Heart left ventricle (tissue), 16 donors: ENCODE results near the gene ISG20L2. TPM values are rescaled to one million over a fixed set of nuclear protein-coding genes. Genes with fewer than 3 reads are reported as not detected.

ENCODE experiments used
- ATAC-seq, 4 donors: fragments of 200-7000 bp; cut with Tn5 transposase; one replicate each; pipeline ENCODE4 v1.9.1; 2020 to 2022; ENCODE audit warnings: moderate library complexity in 4 of 4, mild to moderate bottlenecking in 3 of 4, moderate number of reproducible peaks in 1 of 4
- DNase-seq, 5 donors: peaks; one replicate each; pipeline ENCODE4 v3.0.0-alpha.2; 2020
- H3K27ac ChIP-seq, 12 donors: fragments of 200-600 bp; sonication (generic) in 4 of 12; one replicate each; pipeline versions ENCODE4 v1.5.0 to v1.8.0; 2016 to 2022; ENCODE audit warnings: mild to moderate bottlenecking in 2 of 12
- H3K27me3 ChIP-seq, 9 donors: fragments of 200-600 bp; sonication (generic) in 2 of 9; one replicate each; pipeline versions ENCODE4 v1.5.1 to v1.8.0; 2016 to 2022; ENCODE audit warnings: mild to moderate bottlenecking in 3 of 9
- H3K36me3 ChIP-seq, 9 donors: fragments of 200-600 bp; sonication (generic) in 2 of 9; one replicate each; pipeline versions ENCODE4 v1.5.0 to v1.8.0; 2018 to 2022; ENCODE audit warnings: mild to moderate bottlenecking in 2 of 9
- H3K4me1 ChIP-seq, 12 donors: fragments of 200-600 bp; sonication (generic) in 4 of 12; one replicate each; pipeline versions ENCODE4 v1.5.0 to v1.8.0; 2016 to 2022; ENCODE audit warnings: mild to moderate bottlenecking in 3 of 12
- H3K4me3 ChIP-seq, 12 donors: fragments of 200-600 bp; sonication (generic) in 4 of 12; one replicate each; pipeline versions ENCODE4 v1.5.0 to v1.8.0; 2017 to 2022; ENCODE audit warnings: mild to moderate bottlenecking in 9 of 12, moderate library complexity in 4 of 12
- H3K9me3 ChIP-seq, 12 donors: fragments of 200-600 bp; sonication (generic) in 4 of 12; one replicate each; pipeline versions ENCODE4 v1.5.0 to v1.8.0; 2016 to 2022; ENCODE audit warnings: mild to moderate bottlenecking in 1 of 12
- CTCF ChIP-seq, 12 donors: fragments of 200-600 bp; sonication (generic) in 4 of 12; IDR thresholded peaks; one replicate each; pipeline versions ENCODE4 v1.5.0 to v1.8.0; 2018 to 2022; ENCODE audit warnings: antibody characterized with exemption in 12 of 12, mild to moderate bottlenecking in 5 of 12
- POLR2A ChIP-seq, 2 donors: fragments of 450-650 bp; IDR thresholded peaks; one replicate each; pipeline ENCODE4 v1.6.1; 2017; ENCODE audit warnings: antibody characterized with exemption in 2 of 2, mild to moderate bottlenecking in 2 of 2, moderate library complexity in 2 of 2
- WGBS, 4 donors: extraction: QIAGEN DNeasy Blood & Tissue Kit in 2 of 4; methylation state at CpG; one replicate each; pipeline versions ENCODE4 v1.1.5 to v1.1.7; 2013 to 2018; 5-methylcytosine and 5-hydroxymethylcytosine counted together
- intact Hi-C, 10 donors: fragments of 100-400 bp; cut with DNase I; formaldehyde crosslinking; loops; one replicate each; pipeline versions ENCODE4 v1.11.1 to v1.14.2; 2022
- polyA plus RNA-seq, 2 donors: library from polyadenylated mRNA; stranded (reverse); fragments of 200-250 nt; gene quantifications; one replicate each; pipeline ENCODE4 v1.2.3, GENCODE V29; 2013
- total RNA-seq, 9 donors: library from RNA; depleted of rRNA in 2 of 9; stranded (reverse); fragments of >200 nt in 2 of 9; fragmentation: NEBNext Ultra II Directional in 3 of 9; extraction: Animal tissue kit (Norgen Biotek cat#: 25700) in 3 of 9; gene quantifications; one replicate each; pipeline versions ENCODE4 v1.1.0 to v1.2.4, GENCODE V29; 2016 to 2023
- donor health status: ischemic (EF 13 %, LVEDD 7.1; RV severe dilation, severe dysfunction).
- donor health status: healthy with polysubstance abuse.
- donor health status: DM: no; HTN: yes; CAD: no.
- donor health status: DM: no; HTN: no; CAD: no.
- donor health status: ischemic (EF 25% LVEDD 6.9; RV normal size, moderate dysfunction).
- donor health status: ischemic (EF 25% LVEDD 5.7; RV mildly dilated, moderate dysfunction).
- donor health status: healthy.
- donor health status: DM: yes; HTN: yes; CAD: no.
- donor health status: ischemic (EF 35%, LVEDD 5.7; RV mildly dilated, moderate dysfunction).
- donor health status: nonischemic (EF 11% LVEDD 7.7; RV severe dilation, severe dysfunction).
- donor health status: DM: yes; HTN: yes; CAD: no.
- donor health status: PGD.
- donor health status: ischemic (EF 29% LVEDD 5.4; RV normal size, mild dysfunction).
- donor health status: nonischemic (EF 23%, LVEDD 6.1; RV moderate dilation, normal function).

Gene ISG20L2
- total and polyA plus RNA-seq, 11 donors = 5.1 to 17.9 (median 12.8) TPM

GRCh38 chr1:156704930-156705320 is 23.6 kb downstream of the ISG20L2 start:
- WGBS, 4 donors = 1 to 7% (median 5%) methylated on average over 18 to 29 of the region's 29 CpGs
- intact Hi-C loops = loop anchor here in 1 of 10 donors (1.0 kb wide), 1 partner anchor 45 kb away; no protein-coding TSS in a partner anchor
- Histone ChIP-seq H3K4me1 (peaks cover 0 to 50% (median 33%) of the 10 kb centered on the region in 12 donors), H3K27ac (peak overlapping the region in 2 of 12 donors; percentile 81 to 91), H3K9me3 (no peaks in the 10 kb centered on the region), H3K27me3 (peaks cover 0 to 48% (median 33%) of the 10 kb centered on the region in 9 donors), H3K36me3 (no peaks in the 10 kb centered on the region), H3K4me3 (peak overlapping the region in 11 of 12 donors; percentile 12 to 68 (median 47))
- TF ChIP-seq POLR2A (IDR thresholded peaks at IDR 0.05) = no peak
- no peak for TF ChIP-seq CTCF (IDR thresholded peaks at IDR 0.05)
- peak in 1 of 4 donors; percentile 26 for ATAC-seq
- peak in 2 of 5 donors; percentile 60 to 65 for DNase-seq

GRCh38 chr1:156704166-156704711 is 24.3 kb downstream of the ISG20L2 start:
- Histone ChIP-seq H3K27me3 (peaks cover 0 to 48% (median 33%) of the 10 kb centered on the region in 9 donors), H3K27ac (no peak overlapping the region), H3K4me3 (peak overlapping the region in 3 of 12 donors; percentile 54 to 56 (median 55)), H3K4me1 (peaks cover 0 to 43% (median 28%) of the 10 kb centered on the region in 12 donors), H3K9me3 (no peaks in the 10 kb centered on the region), H3K36me3 (no peaks in the 10 kb centered on the region)
- ATAC-seq = no peak
- TF ChIP-seq CTCF (IDR thresholded peaks at IDR 0.05) = no peak
- peak in 1 of 5 donors; percentile 7 for DNase-seq
- intact Hi-C loops = no loop called here
- 64 to 71% (median 67%) methylated on average over 10 of the region's 10 CpGs for WGBS, 4 donors

- no peaks in the 10 kb centered on the region for H3K9me3 ChIP-seq
- H3K36me3 ChIP-seq = no peaks in the 10 kb centered on the region
- H3K27me3 ChIP-seq = peaks cover 0 to 48% (median 33%) of the 10 kb centered on the region in 9 donors
- H3K4me3 ChIP-seq = peak overlapping the region in 1 of 12 donors; percentile 55
- DNase-seq = peak in 1 of 5 donors; percentile 10
- WGBS, 4 donors = 53 to 100% (median 61%) methylated on average over 2 to 4 of the region's 4 CpGs
- ATAC-seq = no peak
- TF ChIP-seq CTCF (IDR thresholded peaks at IDR 0.05) = no peak
- TF ChIP-seq POLR2A (IDR thresholded peaks at IDR 0.05) = no peak
- peaks cover 0 to 40% (median 26%) of the 10 kb centered on the region in 12 donors for H3K4me1 ChIP-seq
- H3K27ac ChIP-seq = no peak overlapping the region
- intact Hi-C loops = no loop called here
Observed at GRCh38 chr1:156703741-156704140, 24.8 kb downstream of the ISG20L2 start.

- intact Hi-C loops = no loop called here
- TF ChIP-seq POLR2A (IDR thresholded peaks at IDR 0.05) (no peak), CTCF (IDR thresholded peaks at IDR 0.05) (no peak)
- Histone ChIP-seq H3K27ac (no peak overlapping the region), H3K9me3 (no peaks in the 10 kb centered on the region), H3K36me3 (no peaks in the 10 kb centered on the region), H3K4me1 (peaks cover 0 to 36% (median 26%) of the 10 kb centered on the region in 12 donors), H3K4me3 (no peak overlapping the region), H3K27me3 (peaks cover 0 to 48% (median 33%) of the 10 kb centered on the region in 9 donors)
- WGBS, 4 donors = 80 to 91% (median 86%) methylated on average over 4 of the region's 4 CpGs
- no peak for ATAC-seq
- DNase-seq = peak in 1 of 5 donors; percentile 7
Observed at GRCh38 chr1:156703336-156703735, 25.2 kb downstream of the ISG20L2 start.
